HepG2 (cell line): Measurements from ENCODE around the gene SRP72. TPM values are rescaled to one million over a fixed set of nuclear protein-coding genes. Genes with fewer than 3 reads are reported as not detected.

Experiments
- DMAP1 ChIP-seq: IDR thresholded peaks from 2 replicates; pipeline ENCODE4 v1.6.1; 2016
- FOXK1 ChIP-seq: sonication (generic); formaldehyde crosslinking; IDR thresholded peaks from 2 replicates; pipeline ENCODE4 v1.4.0; 2020; ENCODE audit warnings: low read depth, missing genetic modification reagents, borderline replicate concordance
- GLI4 ChIP-seq: sonication (generic); formaldehyde crosslinking; IDR thresholded peaks from 2 replicates; pipeline ENCODE4 v1.5.1; 2020; ENCODE audit warnings: missing genetic modification reagents, mild to moderate bottlenecking, moderate library complexity, borderline replicate concordance
- HHEX ChIP-seq: IDR thresholded peaks from 2 replicates; pipeline ENCODE4 v1.6.1; 2016; ENCODE audit warnings: control low read depth
- HNRNPK ChIP-seq: fragments of 200-400 bp; formaldehyde crosslinking; IDR thresholded peaks from 2 replicates; pipeline ENCODE4 v1.6.1; 2018; ENCODE audit warnings: low read length, low read depth, moderate library complexity, mild to moderate bottlenecking; ENCODE audit not compliant: poor library complexity, severe bottlenecking
- MATR3 ChIP-seq: sonication (generic); formaldehyde crosslinking; IDR thresholded peaks from 2 replicates; pipeline ENCODE4 v1.4.0; 2020; ENCODE audit warnings: missing genetic modification reagents
- NFIB ChIP-seq: sonication (generic); formaldehyde crosslinking; IDR thresholded peaks from 2 replicates; pipeline ENCODE4 v1.9.0; 2021; ENCODE audit warnings: missing genetic modification reagents, mild to moderate bottlenecking, borderline replicate concordance
- PHB2 ChIP-seq: fragments of 450-650 bp; IDR thresholded peaks from 2 replicates; pipeline ENCODE4 v1.6.1; 2018; ENCODE audit not compliant: partially characterized antibody
- POGZ ChIP-seq: sonication (generic); formaldehyde crosslinking; IDR thresholded peaks from 2 replicates; pipeline ENCODE4 v1.4.0; 2020; ENCODE audit warnings: mild to moderate bottlenecking, missing genetic modification reagents
- RORA ChIP-seq: sonication (generic); formaldehyde crosslinking; IDR thresholded peaks from 2 replicates; pipeline ENCODE4 v1.5.0; 2020; ENCODE audit warnings: mild to moderate bottlenecking, missing genetic modification reagents, moderate library complexity
- SRSF9 ChIP-seq: fragments of 200-400 bp; formaldehyde crosslinking; IDR thresholded peaks from 2 replicates; pipeline ENCODE4 v1.6.1; 2018; ENCODE audit warnings: borderline replicate concordance, mild to moderate bottlenecking, low read depth, low read length; ENCODE audit not compliant: insufficient read depth, poor library complexity, severe bottlenecking
- YY1 ChIP-seq: IDR thresholded peaks from 2 replicates; pipeline ENCODE4 v1.6.1; 2011; ENCODE audit warnings: low read length, low read depth, moderate library complexity, mild to moderate bottlenecking; ENCODE audit not compliant: insufficient read depth, insufficient replicate concordance
- ZEB1 ChIP-seq: IDR thresholded peaks from 2 replicates; pipeline ENCODE4 v1.6.1; 2012; ENCODE audit warnings: mild to moderate bottlenecking, low read depth, inconsistent platforms; ENCODE audit not compliant: insufficient replicate concordance
- ZFP36 ChIP-seq: fragments of 150-350 bp; IDR thresholded peaks from 2 replicates; pipeline ENCODE4 v1.6.1; 2018; ENCODE audit warnings: borderline replicate concordance, low read length, low read depth; ENCODE audit not compliant: partially characterized antibody
- ZMYM4 ChIP-seq: sonication (generic); formaldehyde crosslinking; IDR thresholded peaks from 2 replicates; pipeline ENCODE4 v1.8.1; 2023; ENCODE audit warnings: mild to moderate bottlenecking, missing genetic modification reagents
- ZNF143 ChIP-seq: sonication (generic); formaldehyde crosslinking; IDR thresholded peaks from 2 replicates; pipeline ENCODE4 v1.4.0; 2020; ENCODE audit warnings: missing genetic modification reagents
- ZNF256 ChIP-seq: sonication (generic); formaldehyde crosslinking; conservative IDR thresholded peaks from 2 replicates; pipeline ENCODE4 v1.4.0; 2020; ENCODE audit warnings: missing genetic modification reagents
- ZNF260 ChIP-seq: sonication (generic); formaldehyde crosslinking; IDR thresholded peaks from 2 replicates; pipeline ENCODE4 v1.4.0; 2020; ENCODE audit warnings: missing genetic modification reagents, low read depth, mild to moderate bottlenecking, borderline replicate concordance
- ZNF3 ChIP-seq: IDR thresholded peaks from 2 replicates; pipeline ENCODE4 v1.7.0; 2017; ENCODE audit warnings: inconsistent platforms
- ZNF496 ChIP-seq: sonication (generic); formaldehyde crosslinking; IDR thresholded peaks from 2 replicates; pipeline ENCODE4 v1.8.1; 2023; ENCODE audit warnings: mild to moderate bottlenecking, moderate library complexity, missing genetic modification reagents; ENCODE audit not compliant: insufficient replicate concordance
- ZNF589 ChIP-seq: sonication (generic); formaldehyde crosslinking; conservative IDR thresholded peaks from 2 replicates; pipeline ENCODE4 v1.8.0; 2022; ENCODE audit warnings: mild to moderate bottlenecking, moderate library complexity, missing genetic modification reagents
- ZNF724P ChIP-seq: sonication (generic); formaldehyde crosslinking; IDR thresholded peaks from 2 replicates; pipeline ENCODE4 v1.8.0; 2022; ENCODE audit warnings: missing genetic modification reagents, borderline replicate concordance
- polyA plus RNA-seq, 8 experiments: library from polyadenylated mRNA; depleted of rRNA in 3 of 8; stranded (reverse) in 7 of 8; unstranded in 1 of 8; fragments of >200 nt; fragmentation: Illumina TruSeq in 4 of 8; extraction: Trizol in 4 of 8; gene quantifications; 2 replicates each; pipeline versions ENCODE4 v1.2.1 to v1.2.3, GENCODE V29; 2011 to 2016; ENCODE audit warnings: low read depth in 4 of 8, missing spikeins in 1 of 8, mixed read lengths in 1 of 8; ENCODE audit not compliant: insufficient read depth in 1 of 8
- total RNA-seq, 5 experiments: library from RNA; depleted of rRNA; stranded (reverse); fragments of >200 nt; fragmentation: Illumina TruSeq; extraction: Trizol; gene quantifications; 2 replicates each; pipeline ENCODE4 v1.2.3, GENCODE V29; 2016; ENCODE audit warnings: low read depth in 1 of 5
- TF ChIP-seq, protein P1 (sequence below), 2 experiments: sonication (generic) in 1 of 2; formaldehyde crosslinking in 1 of 2; IDR thresholded peaks; 2 replicates each; pipeline versions ENCODE4 v1.5.1 to v1.6.1; 2011 to 2020; ENCODE audit warnings: borderline replicate concordance in 1 of 2, low read depth in 1 of 2, low read length in 1 of 2, mild to moderate bottlenecking in 1 of 2, missing genetic modification reagents in 1 of 2, moderate library complexity in 1 of 2
- TF ChIP-seq, protein P2 (sequence below): sonication (generic); formaldehyde crosslinking; conservative IDR thresholded peaks from 2 replicates; pipeline ENCODE4 v1.4.0; 2020; ENCODE audit warnings: missing genetic modification reagents

The SRP72 gene
- total and polyA plus RNA-seq, 2 of the 13 experiments (the other 11 are each of a cell fraction or from before 2014, with no cell fraction given): 64.9 to 75.6 TPM

DNA sequence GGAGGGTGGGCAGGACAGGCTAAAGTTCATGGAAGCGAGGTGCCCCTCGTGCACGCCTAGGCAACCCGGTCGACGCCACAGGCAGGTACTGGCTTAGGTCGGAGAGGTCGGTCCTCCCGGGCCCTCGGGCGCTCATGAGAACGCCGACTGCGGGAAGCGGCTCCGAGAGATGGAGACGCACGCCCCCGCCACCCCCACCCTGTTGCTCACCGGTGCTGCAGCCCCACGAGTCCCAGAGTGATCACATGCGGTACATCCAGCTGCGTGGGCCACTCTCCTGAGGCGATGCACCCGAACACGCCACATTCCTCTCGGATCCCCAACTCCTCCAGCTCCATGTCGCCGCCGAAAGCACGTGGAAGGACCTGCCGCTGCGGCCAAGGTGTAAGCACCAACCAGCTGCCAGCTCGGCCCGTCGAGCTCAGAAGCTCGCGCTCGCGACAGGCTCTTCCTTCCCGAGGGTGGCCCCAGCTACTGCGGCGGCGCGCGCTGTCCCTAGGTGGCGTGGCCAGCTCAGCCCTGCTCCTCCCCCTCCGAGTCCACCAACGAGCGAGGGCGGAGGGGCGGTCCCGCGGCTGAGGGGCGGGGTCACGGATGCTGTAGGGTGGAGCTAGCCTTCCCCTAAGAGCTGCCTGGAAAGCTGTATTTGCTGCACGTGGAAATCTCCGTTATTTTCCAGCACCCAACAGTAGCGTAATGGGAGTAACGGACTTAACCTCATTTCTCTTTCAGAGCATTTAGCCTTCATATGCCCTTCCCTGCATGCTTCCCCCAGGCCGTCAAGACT, 32.1 kb upstream of the SRP72 start, which contains the start of gene PPAT (continued):
- TF ChIP-seq RORA (CRISPR knock-in tag) (no peak), ZNF143 (CRISPR knock-in tag) (no peak; the same call in 1 of the 2 replicates), ZFP36 (no peak), FOXK1 (CRISPR knock-in tag) (no peak), HHEX (CRISPR knock-in tag) (no peak), HNRNPK (peak; percentile 31), POGZ (CRISPR knock-in tag) (peak; percentile 32; the same call in 1 of the 2 replicates), ZNF256 (CRISPR knock-in tag) (peak; percentile 65), NFIB (CRISPR knock-in tag) (no peak), ZNF260 (CRISPR knock-in tag) (no peak), SRSF9 (no peak), ZNF3 (CRISPR knock-in tag) (no peak), ZNF589 (no peak), YY1 (no peak), MATR3 (CRISPR knock-in tag) (no peak), ZEB1 (no peak), DMAP1 (peak; percentile 93), ZNF724P (CRISPR knock-in tag) (peak; percentile 37; the same call in 1 of the 2 replicates), GLI4 (no peak), ZMYM4 (no peak; the same call in none of the 2 replicates), ZNF496 (CRISPR knock-in tag) (no peak), PHB2 (no peak)
- TF ChIP-seq, protein P1, sequence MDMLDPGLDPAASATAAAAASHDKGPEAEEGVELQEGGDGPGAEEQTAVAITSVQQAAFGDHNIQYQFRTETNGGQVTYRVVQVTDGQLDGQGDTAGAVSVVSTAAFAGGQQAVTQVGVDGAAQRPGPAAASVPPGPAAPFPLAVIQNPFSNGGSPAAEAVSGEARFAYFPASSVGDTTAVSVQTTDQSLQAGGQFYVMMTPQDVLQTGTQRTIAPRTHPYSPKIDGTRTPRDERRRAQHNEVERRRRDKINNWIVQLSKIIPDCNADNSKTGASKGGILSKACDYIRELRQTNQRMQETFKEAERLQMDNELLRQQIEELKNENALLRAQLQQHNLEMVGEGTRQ (IDR thresholded peaks at IDR 0.05; ENCODE audit: low read depth, low read length): no peak
- TF ChIP-seq, protein P1 (CRISPR knock-in tag; IDR thresholded peaks at IDR 0.05; ENCODE audit: borderline replicate concordance): no peak
- TF ChIP-seq, protein P2, sequence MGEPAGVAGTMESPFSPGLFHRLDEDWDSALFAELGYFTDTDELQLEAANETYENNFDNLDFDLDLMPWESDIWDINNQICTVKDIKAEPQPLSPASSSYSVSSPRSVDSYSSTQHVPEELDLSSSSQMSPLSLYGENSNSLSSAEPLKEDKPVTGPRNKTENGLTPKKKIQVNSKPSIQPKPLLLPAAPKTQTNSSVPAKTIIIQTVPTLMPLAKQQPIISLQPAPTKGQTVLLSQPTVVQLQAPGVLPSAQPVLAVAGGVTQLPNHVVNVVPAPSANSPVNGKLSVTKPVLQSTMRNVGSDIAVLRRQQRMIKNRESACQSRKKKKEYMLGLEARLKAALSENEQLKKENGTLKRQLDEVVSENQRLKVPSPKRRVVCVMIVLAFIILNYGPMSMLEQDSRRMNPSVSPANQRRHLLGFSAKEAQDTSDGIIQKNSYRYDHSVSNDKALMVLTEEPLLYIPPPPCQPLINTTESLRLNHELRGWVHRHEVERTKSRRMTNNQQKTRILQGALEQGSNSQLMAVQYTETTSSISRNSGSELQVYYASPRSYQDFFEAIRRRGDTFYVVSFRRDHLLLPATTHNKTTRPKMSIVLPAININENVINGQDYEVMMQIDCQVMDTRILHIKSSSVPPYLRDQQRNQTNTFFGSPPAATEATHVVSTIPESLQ (CRISPR knock-in tag): no peak
